SKM-1 (cell line): ENCODE data around the gene SMC6.

ENCODE experiments used
- DNase-seq: peaks from one replicate; lab custom pipeline; 2025; ENCODE audit not compliant: unreplicated experiment; lab: John Stamatoyannopoulos, UW

The SMC6 gene

GRCh38 chr2:17621781-17622180 lies 131.8 kb downstream of the SMC6 start:
- no peak for DNase-seq

- DNase-seq = no peak
These were observed 132.8 kb downstream of the SMC6 start for GRCh38 chr2:17620841-17621240.

GRCh38 chr2:17620280-17620679 lies 133.3 kb downstream of the SMC6 start:
- no peak for DNase-seq

GRCh38 chr2:17617955-17618354 lies 135.7 kb downstream of the SMC6 start:
- no peak for DNase-seq

GRCh38 chr2:17617516-17617915 lies 136.1 kb downstream of the SMC6 start:
- DNase-seq = no peak

GRCh38 chr2:17616405-17616804 lies 137.2 kb downstream of the SMC6 start:
- DNase-seq = no peak

- no peak for DNase-seq
These were observed 137.8 kb downstream of the SMC6 start for GRCh38 chr2:17615728-17616351.

GRCh38 chr2:17615147-17615546 lies 138.5 kb downstream of the SMC6 start:
- DNase-seq = no peak

GRCh38 chr2:17614174-17614930 lies 139.3 kb downstream of the SMC6 start:
- DNase-seq = no peak
